GM19468 (cell line): ENCODE measurements around the gene BLVRB.
"Not testable (repeated sequence)": the region's sequence is repeated elsewhere in the genome, so short reads cannot be mapped to it uniquely, and the experiment has no call there.

Experiments used
- ATAC-seq: cut with Tn5 transposase; IDR thresholded peaks from one replicate; pipeline ENCODE4 v1.9.1; 2021; ENCODE audit warnings: mild to moderate bottlenecking, moderate library complexity, moderate number of reproducible peaks; ENCODE audit not compliant: unreplicated experiment; ENCODE audit errors: extremely low read depth

Gene BLVRB

DNA sequence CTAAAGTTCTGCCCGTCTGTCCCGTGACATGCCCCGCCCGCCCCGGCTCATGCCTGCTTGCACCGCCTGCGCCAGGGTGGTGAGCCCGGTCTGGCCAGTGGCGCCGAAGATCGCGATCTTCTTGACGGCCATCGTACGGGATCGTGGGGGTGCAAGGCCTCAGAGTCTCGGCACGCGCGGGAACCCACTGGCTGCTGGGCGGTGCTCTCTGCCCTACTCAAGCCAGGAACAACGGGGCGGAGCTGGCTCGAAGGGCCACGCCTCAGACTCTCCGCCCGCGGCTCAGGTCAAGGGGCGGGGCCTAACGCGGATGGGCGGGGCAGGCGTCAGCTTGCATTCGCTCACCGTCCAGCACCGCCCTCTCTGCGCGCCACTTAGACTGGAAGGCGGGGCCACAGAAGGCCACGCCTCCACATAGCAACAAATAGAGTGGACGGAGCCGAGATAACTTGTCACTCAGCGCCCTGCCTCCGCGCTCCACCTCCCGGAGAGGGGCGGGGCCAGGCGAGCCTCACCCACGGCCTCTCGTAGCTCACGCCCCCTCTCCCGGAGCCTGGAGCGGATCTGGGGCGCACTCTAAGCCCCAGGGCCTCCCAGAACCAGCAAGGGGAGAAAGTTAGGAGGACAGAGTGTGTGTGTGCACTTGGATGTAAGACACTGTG lies at the start of gene BLVRB:
BLVRB (minus strand) TSS at position 189 of the 662 bp plus-strand sequence; CDS start at position 132, 57 bp downstream.
- peak; percentile 74 for ATAC-seq

- no peak for ATAC-seq
Measured at GRCh38 chr19:40513741-40514315, 48.3 kb upstream of the BLVRB start.

DNA sequence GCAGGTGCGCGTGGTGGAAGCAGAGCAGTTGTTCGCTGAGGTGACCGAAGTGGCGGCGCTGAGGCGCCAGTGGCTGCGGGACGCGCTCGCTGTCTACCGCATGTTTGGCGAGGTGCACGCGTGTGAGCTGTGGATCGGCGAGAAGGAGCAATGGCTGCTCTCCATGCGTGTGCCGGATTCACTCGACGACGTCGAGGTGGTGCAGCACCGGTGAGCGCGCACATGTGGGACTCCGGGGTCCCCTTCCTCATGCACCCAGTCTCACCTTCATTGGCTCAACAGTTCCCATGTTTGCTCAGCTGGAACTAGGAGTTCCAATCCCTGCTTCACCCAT lies 47.8 kb upstream of the BLVRB start:
- no peak for ATAC-seq

GRCh38 chr19:40512473-40513344 lies 47.2 kb upstream of the BLVRB start:
- no peak for ATAC-seq

GRCh38 chr19:40512110-40512472 lies 46.5 kb upstream of the BLVRB start:
- ATAC-seq = no peak

DNA sequence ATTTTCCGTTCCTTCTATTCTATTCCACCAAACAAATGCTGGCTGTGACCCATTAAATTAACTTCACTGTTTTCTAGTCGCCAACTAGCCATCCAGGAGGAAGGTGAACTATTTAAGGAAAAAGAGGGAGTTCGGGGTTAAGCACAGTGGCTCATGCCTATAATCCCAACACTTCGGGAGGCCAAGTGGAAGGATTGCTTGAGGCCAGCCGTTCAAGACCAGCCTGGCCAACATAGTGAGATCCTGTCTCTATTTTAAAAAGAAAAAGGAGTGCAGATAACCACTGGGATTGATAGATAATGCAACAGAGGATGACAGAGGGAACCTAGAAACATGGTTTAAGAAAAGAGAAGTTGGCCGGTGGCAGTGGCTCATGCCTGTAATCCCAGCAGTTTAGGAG lies 45.9 kb upstream of the BLVRB start:
- ATAC-seq = no peak

- ATAC-seq = no peak
Measured at GRCh38 chr19:40510526-40511115, 45.1 kb upstream of the BLVRB start.

- ATAC-seq = no peak
Measured at GRCh38 chr19:40508739-40509260, 43.3 kb upstream of the BLVRB start.

DNA sequence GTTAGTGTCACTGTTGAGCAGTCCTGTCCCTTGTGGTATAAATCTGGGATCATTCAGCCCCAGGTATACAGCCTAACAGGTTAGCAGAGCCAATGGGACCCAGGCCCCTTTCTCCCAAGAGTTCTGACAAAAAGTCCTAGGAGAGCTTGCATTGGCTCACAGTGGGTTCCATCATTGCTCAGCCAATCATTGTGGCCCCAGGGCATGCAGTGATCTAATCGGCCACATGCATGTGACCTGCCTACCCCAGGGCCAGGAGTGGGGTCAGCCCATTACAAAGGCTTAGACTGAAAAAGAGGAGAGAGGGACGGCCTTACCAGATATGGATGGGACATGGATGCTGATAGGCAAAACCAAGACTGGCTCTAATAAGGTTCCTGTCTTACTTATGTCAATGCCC lies 42.3 kb upstream of the BLVRB start:
- no peak for ATAC-seq

DNA sequence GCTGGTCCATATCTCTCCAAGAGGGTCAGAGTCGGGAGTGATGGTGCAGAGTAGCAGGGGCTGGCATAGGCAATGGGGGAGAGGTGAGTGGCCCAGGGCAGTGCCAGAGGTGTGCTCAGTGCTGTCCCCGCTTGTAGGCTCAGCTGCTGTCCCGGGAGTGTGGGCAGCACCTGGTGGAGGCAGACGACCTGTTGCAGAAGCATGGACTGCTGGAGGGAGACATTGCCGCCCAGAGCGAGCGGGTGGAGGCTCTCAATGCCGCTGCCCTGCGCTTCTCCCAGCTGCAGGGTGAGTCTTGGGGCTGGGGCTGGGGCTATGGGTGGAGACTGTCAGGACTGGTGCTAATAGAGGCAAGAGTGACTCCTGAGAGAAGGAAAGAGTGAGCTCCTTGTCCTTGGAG lies 40.6 kb upstream of the BLVRB start:
- ATAC-seq = no peak

GRCh38 chr19:40503320-40503695 lies 37.8 kb upstream of the BLVRB start:
- no peak for ATAC-seq

- no peak for ATAC-seq
Measured at GRCh38 chr19:40502647-40503319, 37.2 kb upstream of the BLVRB start.

GRCh38 chr19:40502081-40502480 lies 36.5 kb upstream of the BLVRB start:
- ATAC-seq = no peak

GRCh38 chr19:40501599-40501998 lies 36.1 kb upstream of the BLVRB start:
- ATAC-seq = no peak

GRCh38 chr19:40500678-40501530 lies 35.4 kb upstream of the BLVRB start:
- ATAC-seq = not testable (repeated sequence)

GRCh38 chr19:40499320-40499719 lies 33.8 kb upstream of the BLVRB start:
- no peak for ATAC-seq

DNA sequence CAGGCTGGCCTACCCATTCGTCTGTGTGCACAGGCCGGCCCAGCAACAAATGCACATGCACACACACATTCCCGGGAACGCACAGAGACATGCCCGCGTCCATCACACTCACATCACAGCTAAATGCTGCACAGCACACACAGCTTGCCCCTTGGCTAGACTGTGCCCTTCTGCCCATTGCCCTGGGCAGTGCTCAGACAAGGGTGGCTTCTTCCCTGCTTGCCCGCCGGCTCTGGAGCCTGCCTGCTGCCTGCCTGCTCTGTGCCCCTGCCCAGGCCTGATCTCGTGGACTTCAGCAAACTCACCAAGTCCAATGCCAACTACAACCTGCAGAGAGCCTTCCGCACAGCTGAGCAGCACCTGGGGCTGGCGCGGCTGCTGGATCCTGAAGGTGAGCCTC lies 31.7 kb upstream of the BLVRB start:
- no peak for ATAC-seq

DNA sequence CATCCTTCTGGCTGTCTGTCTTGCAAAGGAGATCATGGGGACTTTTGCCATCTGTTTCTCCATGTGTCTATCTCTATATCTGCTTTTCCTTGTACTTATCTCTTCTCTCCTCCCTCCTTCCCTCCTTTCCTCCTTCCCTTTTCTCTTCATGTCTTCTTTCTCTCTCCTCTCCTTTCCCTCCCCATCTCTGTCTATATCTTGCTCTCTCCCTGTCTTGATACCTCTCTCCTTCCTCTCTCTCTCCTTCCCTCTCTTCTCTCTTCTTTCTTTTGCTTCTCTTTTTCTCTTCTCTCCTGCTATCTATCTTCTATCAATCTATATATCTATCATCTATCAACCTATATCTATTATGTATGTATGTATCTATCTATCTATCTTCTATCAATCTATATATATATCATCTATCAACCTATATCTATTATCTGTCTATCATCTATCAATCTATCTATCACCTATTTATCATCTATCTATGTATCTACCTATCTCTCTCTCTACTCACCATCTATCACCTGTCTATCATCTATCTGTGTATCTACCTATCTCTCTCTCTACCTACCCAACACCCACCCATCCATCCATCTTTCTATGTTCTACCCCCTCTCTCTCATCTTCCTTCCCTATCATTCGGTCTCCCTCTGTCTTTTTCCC lies 28.8 kb upstream of the BLVRB start:
- no peak for ATAC-seq

- ATAC-seq = no peak
Measured at GRCh38 chr19:40493778-40494177, 28.2 kb upstream of the BLVRB start.
